GM12878 (cell line): Measurements from ENCODE around the gene PKHD1.

Experiments used
- CEBPB ChIP-seq, 2 experiments: fragments of 150-350 bp in 1 of 2; IDR thresholded peaks; 2 replicates each; pipeline ENCODE4 v1.6.1; 2012 to 2014; ENCODE audit warnings: low read depth in 2 of 2, low read length in 2 of 2, borderline replicate concordance in 1 of 2, inconsistent platforms in 1 of 2
- EZH2 ChIP-seq: IDR thresholded peaks from 2 replicates; pipeline ENCODE4 v1.6.1; 2012; ENCODE audit warnings: low read depth, mild to moderate bottlenecking, control low read depth, inconsistent platforms, low read length, borderline replicate concordance; ENCODE audit not compliant: control insufficient read depth
- JUNB ChIP-seq: IDR thresholded peaks from 2 replicates; pipeline ENCODE4 v1.6.1; 2016; ENCODE audit warnings: antibody characterized with exemption, mild to moderate bottlenecking
- POLR2A ChIP-seq: IDR thresholded peaks from 2 replicates; pipeline ENCODE4 v1.6.1; 2011; ENCODE audit warnings: low read depth, mild to moderate bottlenecking, low read length
- POLR2AphosphoS5 ChIP-seq: IDR thresholded peaks from 2 replicates; pipeline ENCODE4 v1.6.1; 2011; ENCODE audit warnings: mild to moderate bottlenecking, low read length, inconsistent platforms
- YY1 ChIP-seq: IDR thresholded peaks from 2 replicates; pipeline ENCODE4 v1.6.1; 2011; ENCODE audit warnings: low read depth, mild to moderate bottlenecking, low read length
- TF ChIP-seq, protein P1 (sequence below), 3 experiments: IDR thresholded peaks in 2 of 3; conservative IDR thresholded peaks in 1 of 3; 2 replicates each; pipeline ENCODE4 v1.5.1; 2011; ENCODE audit warnings: low read depth in 3 of 3, low read length in 3 of 3, mild to moderate bottlenecking in 3 of 3, control low read depth in 2 of 3, moderate library complexity in 2 of 3, inconsistent platforms in 1 of 3, mixed read lengths in 1 of 3; ENCODE audit not compliant: control insufficient read depth in 2 of 3, insufficient read depth in 1 of 3; ENCODE audit errors: extremely low read depth in 1 of 3

DNA sequence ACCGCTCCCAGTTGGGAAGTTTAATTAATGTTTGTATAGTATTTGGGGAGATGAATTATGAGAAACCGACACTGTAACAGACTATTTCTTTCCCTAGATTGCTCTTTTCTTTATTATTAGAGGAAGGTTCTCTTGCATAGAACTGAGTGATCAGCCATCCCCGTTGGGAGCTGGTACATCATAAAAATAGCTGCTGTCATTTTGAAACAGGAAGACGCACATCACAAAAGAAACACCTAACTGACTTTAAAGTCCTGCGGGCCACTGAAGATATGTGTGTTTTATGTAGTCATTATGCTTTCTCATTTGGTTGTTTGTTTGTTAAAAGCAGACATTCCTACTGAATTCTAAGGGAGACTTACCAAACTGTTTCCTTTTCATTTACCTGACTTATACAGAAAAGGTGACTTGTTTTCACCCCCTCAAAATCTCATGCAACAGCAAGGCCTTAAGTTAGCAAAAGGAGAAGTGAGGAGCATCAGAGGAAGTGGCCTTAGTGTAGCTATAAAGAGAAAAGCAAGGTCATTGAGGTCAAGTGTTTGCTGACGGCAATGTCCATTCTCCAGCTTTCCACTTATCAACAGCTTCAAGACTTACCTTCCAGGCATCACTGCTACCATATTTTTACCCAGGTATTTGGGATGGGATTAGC is 91.0 kb downstream of the PKHD1 start:
- TF ChIP-seq POLR2A (no peak), YY1 (no peak), POLR2AphosphoS5 (no peak), JUNB (peak; percentile 70), EZH2 (no peak), CEBPB (IDR thresholded peaks at IDR 0.05; ENCODE audit: borderline replicate concordance in 1 of 2, low read depth in 2 of 2, low read length in 2 of 2) (no peak)
- TF ChIP-seq, protein P1, sequence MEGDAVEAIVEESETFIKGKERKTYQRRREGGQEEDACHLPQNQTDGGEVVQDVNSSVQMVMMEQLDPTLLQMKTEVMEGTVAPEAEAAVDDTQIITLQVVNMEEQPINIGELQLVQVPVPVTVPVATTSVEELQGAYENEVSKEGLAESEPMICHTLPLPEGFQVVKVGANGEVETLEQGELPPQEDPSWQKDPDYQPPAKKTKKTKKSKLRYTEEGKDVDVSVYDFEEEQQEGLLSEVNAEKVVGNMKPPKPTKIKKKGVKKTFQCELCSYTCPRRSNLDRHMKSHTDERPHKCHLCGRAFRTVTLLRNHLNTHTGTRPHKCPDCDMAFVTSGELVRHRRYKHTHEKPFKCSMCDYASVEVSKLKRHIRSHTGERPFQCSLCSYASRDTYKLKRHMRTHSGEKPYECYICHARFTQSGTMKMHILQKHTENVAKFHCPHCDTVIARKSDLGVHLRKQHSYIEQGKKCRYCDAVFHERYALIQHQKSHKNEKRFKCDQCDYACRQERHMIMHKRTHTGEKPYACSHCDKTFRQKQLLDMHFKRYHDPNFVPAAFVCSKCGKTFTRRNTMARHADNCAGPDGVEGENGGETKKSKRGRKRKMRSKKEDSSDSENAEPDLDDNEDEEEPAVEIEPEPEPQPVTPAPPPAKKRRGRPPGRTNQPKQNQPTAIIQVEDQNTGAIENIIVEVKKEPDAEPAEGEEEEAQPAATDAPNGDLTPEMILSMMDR (IDR thresholded peaks at IDR 0.05 in 2 of 3, conservative IDR thresholded peaks at IDR 0.05 in 1 of 3; ENCODE audit: control insufficient read depth in 2 of 3, extremely low read depth in 1 of 3, insufficient read depth in 1 of 3, low read depth in 3 of 3, low read length in 3 of 3), result no peak
